PFSK-1 (cell line): ENCODE data around the gene SLC22A23.

Experiments used
- FOXP2 ChIP-seq: optimal IDR thresholded peaks from 2 replicates; pipeline ENCODE3; 2011; ENCODE audit warnings: borderline replicate concordance, control low read depth, inconsistent platforms; ENCODE audit not compliant: insufficient read depth; ENCODE audit errors: extremely low read length, extremely low read depth
- POLR2AphosphoS5 ChIP-seq: IDR thresholded peaks from 2 replicates; pipeline ENCODE4 v1.6.1; 2012; ENCODE audit warnings: low read depth, mild to moderate bottlenecking, control low read depth, low read length, moderate library complexity
- SIN3A ChIP-seq: IDR thresholded peaks from 2 replicates; pipeline ENCODE4 v1.6.1; 2012; ENCODE audit warnings: mild to moderate bottlenecking, low read length, moderate library complexity, borderline replicate concordance; ENCODE audit not compliant: insufficient read depth
- TAF1 ChIP-seq: IDR thresholded peaks from 2 replicates; pipeline ENCODE4 v1.6.1; 2012; ENCODE audit warnings: low read length, control low read depth, borderline replicate concordance; ENCODE audit not compliant: insufficient read depth
- TF ChIP-seq, protein P1 (sequence below), 2 experiments: IDR thresholded peaks; 2 replicates each; pipeline versions ENCODE4 v1.6.1 to v1.8.0; 2011 to 2012; ENCODE audit warnings: low read depth in 2 of 2, low read length in 2 of 2, control low read depth in 1 of 2, inconsistent platforms in 1 of 2, mild to moderate bottlenecking in 1 of 2, moderate library complexity in 1 of 2; ENCODE audit not compliant: insufficient read depth in 1 of 2

The SLC22A23 gene

DNA sequence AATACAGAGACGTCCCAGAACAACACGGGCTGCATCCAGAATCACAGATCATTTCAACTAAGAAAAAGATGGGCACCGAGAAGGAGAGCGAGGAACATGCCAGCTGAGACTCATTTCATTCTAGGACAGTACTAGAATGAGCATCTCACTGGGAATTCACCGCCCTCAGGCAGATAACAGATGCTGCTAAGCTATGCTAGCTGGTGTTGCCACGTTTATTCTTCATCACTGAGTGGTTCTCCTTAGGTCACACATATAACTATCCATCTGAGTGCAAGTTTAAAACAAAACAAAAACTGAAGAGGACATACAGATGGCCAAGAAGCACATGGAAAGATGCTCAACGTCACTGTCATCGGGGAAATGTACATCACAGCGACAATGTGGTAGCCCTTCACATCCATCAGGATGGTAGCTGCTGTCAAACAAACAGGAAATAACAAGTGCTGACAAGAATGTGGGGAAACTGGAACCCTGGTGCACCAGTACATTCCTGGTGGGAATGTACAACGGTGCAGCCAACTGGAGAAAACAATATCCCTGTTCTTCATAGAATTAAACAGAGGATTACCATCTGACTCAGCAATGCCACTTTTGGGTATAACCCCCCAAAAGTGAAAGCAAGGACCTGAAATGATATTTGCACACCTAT lies 97.6 kb downstream of the SLC22A23 start:
- TF ChIP-seq POLR2AphosphoS5 (no peak), FOXP2 (no peak), TAF1 (no peak), SIN3A (no peak)
- TF ChIP-seq, protein P1, sequence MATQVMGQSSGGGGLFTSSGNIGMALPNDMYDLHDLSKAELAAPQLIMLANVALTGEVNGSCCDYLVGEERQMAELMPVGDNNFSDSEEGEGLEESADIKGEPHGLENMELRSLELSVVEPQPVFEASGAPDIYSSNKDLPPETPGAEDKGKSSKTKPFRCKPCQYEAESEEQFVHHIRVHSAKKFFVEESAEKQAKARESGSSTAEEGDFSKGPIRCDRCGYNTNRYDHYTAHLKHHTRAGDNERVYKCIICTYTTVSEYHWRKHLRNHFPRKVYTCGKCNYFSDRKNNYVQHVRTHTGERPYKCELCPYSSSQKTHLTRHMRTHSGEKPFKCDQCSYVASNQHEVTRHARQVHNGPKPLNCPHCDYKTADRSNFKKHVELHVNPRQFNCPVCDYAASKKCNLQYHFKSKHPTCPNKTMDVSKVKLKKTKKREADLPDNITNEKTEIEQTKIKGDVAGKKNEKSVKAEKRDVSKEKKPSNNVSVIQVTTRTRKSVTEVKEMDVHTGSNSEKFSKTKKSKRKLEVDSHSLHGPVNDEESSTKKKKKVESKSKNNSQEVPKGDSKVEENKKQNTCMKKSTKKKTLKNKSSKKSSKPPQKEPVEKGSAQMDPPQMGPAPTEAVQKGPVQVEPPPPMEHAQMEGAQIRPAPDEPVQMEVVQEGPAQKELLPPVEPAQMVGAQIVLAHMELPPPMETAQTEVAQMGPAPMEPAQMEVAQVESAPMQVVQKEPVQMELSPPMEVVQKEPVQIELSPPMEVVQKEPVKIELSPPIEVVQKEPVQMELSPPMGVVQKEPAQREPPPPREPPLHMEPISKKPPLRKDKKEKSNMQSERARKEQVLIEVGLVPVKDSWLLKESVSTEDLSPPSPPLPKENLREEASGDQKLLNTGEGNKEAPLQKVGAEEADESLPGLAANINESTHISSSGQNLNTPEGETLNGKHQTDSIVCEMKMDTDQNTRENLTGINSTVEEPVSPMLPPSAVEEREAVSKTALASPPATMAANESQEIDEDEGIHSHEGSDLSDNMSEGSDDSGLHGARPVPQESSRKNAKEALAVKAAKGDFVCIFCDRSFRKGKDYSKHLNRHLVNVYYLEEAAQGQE (IDR thresholded peaks at IDR 0.05; ENCODE audit: insufficient read depth in 1 of 2, low read depth in 2 of 2, low read length in 2 of 2) = no peak

DNA sequence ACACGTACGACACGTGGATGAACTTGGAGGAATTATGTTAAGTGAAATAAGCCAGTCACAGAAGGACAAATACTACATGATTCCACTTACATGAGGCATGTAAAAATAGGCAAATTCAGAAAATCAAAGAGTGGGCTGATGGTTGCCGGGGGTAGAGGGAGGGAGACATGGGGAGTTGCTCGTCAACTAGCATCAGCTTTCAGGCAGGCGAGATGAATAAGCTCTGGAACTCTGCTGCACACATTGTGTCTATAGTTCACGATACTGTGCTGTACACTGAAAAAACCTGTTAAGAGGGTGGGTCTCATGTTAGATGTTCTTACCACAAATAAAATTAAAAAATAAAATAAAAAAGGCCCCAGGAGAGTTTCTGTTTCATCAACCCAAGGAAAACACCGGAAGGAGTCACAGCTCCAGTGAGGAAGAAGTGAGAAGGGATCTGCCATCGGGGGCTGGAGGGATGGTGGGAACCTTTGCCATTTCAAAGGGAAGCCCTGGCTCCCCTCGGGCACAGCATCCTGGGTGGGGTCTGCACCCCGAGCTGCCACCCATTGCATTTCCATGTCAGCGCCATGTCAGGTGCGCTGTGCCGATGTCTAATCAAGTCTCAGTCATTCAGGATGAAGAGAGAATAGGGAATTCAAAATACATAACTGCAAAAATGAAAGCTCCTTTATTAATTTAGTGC lies 98.3 kb downstream of the SLC22A23 start:
- TF ChIP-seq SIN3A (no peak), TAF1 (no peak), FOXP2 (no peak), POLR2AphosphoS5 (no peak)
- TF ChIP-seq, protein P1 (IDR thresholded peaks at IDR 0.05; ENCODE audit: insufficient read depth in 1 of 2, low read depth in 2 of 2, low read length in 2 of 2) = no peak

DNA sequence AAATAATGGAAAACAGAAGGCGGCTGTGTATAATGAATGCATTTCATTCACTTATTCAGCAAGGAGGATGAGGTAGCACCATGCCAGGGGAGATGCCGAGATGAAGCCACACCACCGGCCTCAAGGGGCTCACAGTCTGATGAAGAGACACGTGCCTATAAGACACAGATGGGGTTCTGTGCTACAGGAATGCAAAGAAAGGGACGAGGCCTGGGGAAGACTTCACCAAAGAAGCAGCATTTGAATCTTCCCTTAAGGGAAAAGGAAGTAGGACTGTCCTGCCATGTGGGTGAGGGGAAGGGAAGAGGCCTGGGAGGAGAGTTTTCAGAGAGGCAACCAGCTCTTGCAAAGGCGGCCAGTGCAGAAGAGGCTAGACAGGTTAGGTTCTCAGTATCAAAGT lies 99.2 kb downstream of the SLC22A23 start:
- TF ChIP-seq, protein P1 (IDR thresholded peaks at IDR 0.05; ENCODE audit: insufficient read depth in 1 of 2, low read depth in 2 of 2, low read length in 2 of 2) = no peak
- TF ChIP-seq TAF1 (no peak), POLR2AphosphoS5 (no peak), SIN3A (no peak), FOXP2 (no peak)

- TF ChIP-seq FOXP2 (no peak), TAF1 (no peak), SIN3A (no peak), POLR2AphosphoS5 (no peak)
- TF ChIP-seq, protein P1 (IDR thresholded peaks at IDR 0.05; ENCODE audit: insufficient read depth in 1 of 2, low read depth in 2 of 2, low read length in 2 of 2) = no peak
Measured at GRCh38 chr6:3356824-3357420, 99.9 kb downstream of the SLC22A23 start.
